Heart right ventricle (tissue), 16 donors: ENCODE data around the gene MPRIP. TPM values are rescaled to one million over a fixed set of nuclear protein-coding genes. Genes with fewer than 3 reads are reported as not detected.

Experiments
- ATAC-seq, 8 donors: fragments of 200-7000 bp; cut with Tn5 transposase; one replicate each; pipeline ENCODE4 v1.9.1; 2020; ENCODE audit warnings: mild to moderate bottlenecking in 8 of 8, moderate library complexity in 8 of 8, moderate number of reproducible peaks in 1 of 8
- DNase-seq, 2 donors: peaks; one replicate each; pipeline ENCODE4 v3.0.0-alpha.2; 2020
- H3K27ac ChIP-seq, 10 donors: fragments of 200-600 bp; sonication (generic) in 2 of 10; one replicate each; pipeline versions ENCODE4 v1.5.0 to v1.8.0; 2020 to 2022; ENCODE audit warnings: mild to moderate bottlenecking in 3 of 10
- H3K27me3 ChIP-seq, 7 donors: fragments of 200-600 bp; one replicate each; pipeline ENCODE4 v1.8.0; 2021 to 2022; ENCODE audit warnings: mild to moderate bottlenecking in 2 of 7
- H3K36me3 ChIP-seq, 9 donors: fragments of 200-600 bp; sonication (generic) in 1 of 9; one replicate each; pipeline versions ENCODE4 v1.5.0 to v1.8.0; 2020 to 2022; ENCODE audit warnings: mild to moderate bottlenecking in 2 of 9
- H3K4me1 ChIP-seq, 9 donors: fragments of 200-600 bp; sonication (generic) in 1 of 9; one replicate each; pipeline versions ENCODE4 v1.5.0 to v1.8.0; 2020 to 2022; ENCODE audit warnings: mild to moderate bottlenecking in 4 of 9
- H3K4me3 ChIP-seq, 10 donors: fragments of 200-600 bp; sonication (generic) in 2 of 10; one replicate each; pipeline versions ENCODE4 v1.5.0 to v1.8.0; 2020 to 2022; ENCODE audit warnings: mild to moderate bottlenecking in 7 of 10, moderate library complexity in 2 of 10
- H3K9me3 ChIP-seq, 11 donors: fragments of 200-600 bp in 10 of 11; sonication (generic) in 2 of 11; one replicate each; pipeline versions ENCODE4 v1.5.0 to v1.8.0; 2013 to 2022; ENCODE audit warnings: mild to moderate bottlenecking in 2 of 11, control low read depth in 1 of 11, moderate library complexity in 1 of 11
- WGBS, 2 donors: extraction: QIAGEN DNeasy Blood & Tissue Kit; methylation state at CpG; one replicate each; pipeline ENCODE4 v1.1.7; 2013; ENCODE audit warnings: inconsistent platforms in 1 of 2; 5-methylcytosine and 5-hydroxymethylcytosine counted together
- intact Hi-C, 10 donors: fragments of 100-400 bp; cut with DNase I; formaldehyde crosslinking; loops; one replicate each; pipeline versions ENCODE4 v1.11.1 to v1.14.2; 2022
- polyA plus RNA-seq, 2 donors: library from polyadenylated mRNA; stranded (reverse); fragments of 200-250 nt; gene quantifications; one replicate each; pipeline ENCODE4 v1.2.3, GENCODE V29; 2013
- total RNA-seq, 10 donors: library from RNA; stranded (reverse); fragmentation: NEBNext Ultra II Directional in 3 of 10; extraction: Animal tissue kit (Norgen Biotek cat#: 25700) in 3 of 10; gene quantifications; one replicate each; pipeline versions ENCODE4 v1.2.1 to v1.2.4, GENCODE V29; 2021 to 2023
- TF ChIP-seq, protein P1 (sequence below), 9 donors: fragments of 200-600 bp; sonication (generic) in 2 of 9; IDR thresholded peaks; one replicate each; pipeline versions ENCODE4 v1.5.0 to v1.8.0; 2021 to 2022; ENCODE audit warnings: antibody characterized with exemption in 9 of 9, mild to moderate bottlenecking in 5 of 9, moderate library complexity in 1 of 9
- donor health status: Arrhythmogenic right ventricular cardiomyopathy.
- donor health status: ischemic (EF 13 %, LVEDD 7.1; RV severe dilation, severe dysfunction).
- donor health status: healthy with polysubstance abuse.
- donor health status: DM: no; HTN: yes; CAD: no.
- donor health status: DM: no; HTN: no; CAD: no.
- donor health status: ischemic (EF 25% LVEDD 6.9; RV normal size, moderate dysfunction).
- donor health status: ischemic (EF 25% LVEDD 5.7; RV mildly dilated, moderate dysfunction).
- donor health status: healthy.
- donor health status: DM: yes; HTN: yes; CAD: no.
- donor health status: Ischemic cardiomyopathy.
- donor health status: ischemic (EF 35%, LVEDD 5.7; RV mildly dilated, moderate dysfunction).
- donor health status: nonischemic (EF 11% LVEDD 7.7; RV severe dilation, severe dysfunction).
- donor health status: DM: yes; HTN: yes; CAD: no.
- donor health status: PGD.
- donor health status: ischemic (EF 29% LVEDD 5.4; RV normal size, mild dysfunction).
- donor health status: nonischemic (EF 23%, LVEDD 6.1; RV moderate dilation, normal function).

Gene MPRIP
- total and polyA plus RNA-seq, 12 donors, result 225 to 409 (median 321) TPM

DNA sequence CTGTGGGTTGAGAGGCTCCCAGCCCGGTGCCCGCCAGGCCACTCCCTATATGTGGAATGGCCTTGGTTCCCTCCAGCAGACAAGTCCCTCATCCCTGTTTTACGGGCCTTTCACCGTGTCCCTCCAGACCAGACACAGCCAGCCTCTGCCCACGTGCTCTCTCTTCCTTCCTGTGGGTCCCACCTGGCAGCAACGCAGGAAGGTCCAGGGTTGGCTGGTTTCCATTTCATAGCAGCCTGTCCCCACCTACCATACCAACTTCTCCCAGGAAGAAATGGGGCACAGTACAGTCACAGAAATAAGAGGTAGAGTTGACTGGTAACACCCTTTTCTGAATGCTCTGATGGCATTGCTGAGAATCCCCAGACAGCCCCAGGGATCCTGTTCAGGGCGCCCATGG, 128.9 kb downstream of the MPRIP start:
- ATAC-seq (no peak), DNase-seq (no peak)
- Histone ChIP-seq H3K9me3 (no peaks in the 10 kb centered on the region), H3K36me3 (peaks cover 3 to 100% (median 59%) of the 10 kb centered on the region in 9 donors), H3K4me1 (peaks cover 4 to 43% (median 32%) of the 10 kb centered on the region in 9 donors), H3K27me3 (no peaks in the 10 kb centered on the region), H3K4me3 (no peak overlapping the region), H3K27ac (peak overlapping the region in 5 of 10 donors; percentile 28 to 81 (median 58))
- intact Hi-C loops, result no loop called here
- TF ChIP-seq, protein P1, sequence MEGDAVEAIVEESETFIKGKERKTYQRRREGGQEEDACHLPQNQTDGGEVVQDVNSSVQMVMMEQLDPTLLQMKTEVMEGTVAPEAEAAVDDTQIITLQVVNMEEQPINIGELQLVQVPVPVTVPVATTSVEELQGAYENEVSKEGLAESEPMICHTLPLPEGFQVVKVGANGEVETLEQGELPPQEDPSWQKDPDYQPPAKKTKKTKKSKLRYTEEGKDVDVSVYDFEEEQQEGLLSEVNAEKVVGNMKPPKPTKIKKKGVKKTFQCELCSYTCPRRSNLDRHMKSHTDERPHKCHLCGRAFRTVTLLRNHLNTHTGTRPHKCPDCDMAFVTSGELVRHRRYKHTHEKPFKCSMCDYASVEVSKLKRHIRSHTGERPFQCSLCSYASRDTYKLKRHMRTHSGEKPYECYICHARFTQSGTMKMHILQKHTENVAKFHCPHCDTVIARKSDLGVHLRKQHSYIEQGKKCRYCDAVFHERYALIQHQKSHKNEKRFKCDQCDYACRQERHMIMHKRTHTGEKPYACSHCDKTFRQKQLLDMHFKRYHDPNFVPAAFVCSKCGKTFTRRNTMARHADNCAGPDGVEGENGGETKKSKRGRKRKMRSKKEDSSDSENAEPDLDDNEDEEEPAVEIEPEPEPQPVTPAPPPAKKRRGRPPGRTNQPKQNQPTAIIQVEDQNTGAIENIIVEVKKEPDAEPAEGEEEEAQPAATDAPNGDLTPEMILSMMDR (IDR thresholded peaks at IDR 0.05), result no peak
- 73 to 79% methylated on average over 7 of the region's 7 CpGs for WGBS, 2 donors

DNA sequence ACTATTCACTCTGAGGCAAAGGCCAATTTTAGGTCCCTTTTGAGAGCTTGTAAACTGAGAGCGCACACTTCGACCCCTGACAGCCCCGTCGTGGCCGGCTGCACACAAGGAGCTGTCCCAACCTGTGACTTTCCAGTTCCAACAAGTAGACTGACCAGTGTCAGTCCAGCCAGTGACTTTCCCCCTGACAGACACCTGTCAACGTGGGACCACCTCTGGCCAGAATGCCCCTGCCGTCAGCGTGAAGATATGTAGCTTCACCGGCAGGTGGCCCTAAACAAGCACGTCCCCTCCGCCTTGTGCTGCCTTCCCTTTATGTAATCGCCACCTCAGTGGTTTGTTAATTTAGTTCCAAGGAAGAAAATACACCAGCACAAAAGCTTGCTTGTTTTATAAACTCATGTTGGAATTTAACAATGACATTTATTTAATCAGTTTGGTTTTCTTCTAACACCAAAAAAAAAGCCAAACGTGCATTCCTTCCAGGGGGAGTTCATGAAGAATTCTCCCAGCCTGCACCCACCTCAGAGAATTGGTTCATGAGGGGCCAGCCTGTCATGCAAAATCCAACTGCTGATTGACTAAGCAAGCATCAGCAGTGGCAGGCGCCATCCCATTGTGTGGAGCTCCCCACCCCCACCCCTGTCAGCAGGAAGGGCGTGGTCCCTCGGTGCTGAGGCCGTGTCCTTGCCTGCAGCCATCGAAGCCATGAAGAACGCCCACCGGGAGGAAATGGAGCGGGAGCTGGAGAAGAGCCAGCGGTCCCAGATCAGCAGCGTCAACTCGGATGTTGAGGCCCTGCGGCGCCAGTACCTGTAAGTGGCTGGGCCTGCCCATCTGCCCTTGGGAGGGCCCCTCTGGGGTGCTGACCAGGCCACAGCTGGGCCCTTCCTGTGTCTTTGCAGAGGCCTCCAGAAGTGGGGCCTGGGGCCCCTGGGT, 130.0 kb downstream of the MPRIP start:
- intact Hi-C loops, result no loop called here
- H3K36me3 ChIP-seq, result peaks cover 3 to 100% (median 58%) of the 10 kb centered on the region in 9 donors
- no peaks in the 10 kb centered on the region for H3K27me3 ChIP-seq
- TF ChIP-seq, protein P1 (IDR thresholded peaks at IDR 0.05), result peak in 2 of 9 donors; percentile 11 to 18
- peak; percentile 69 to 89 (median 86) for ATAC-seq
- peak overlapping the region in 8 of 10 donors; percentile 12 to 81 (median 58) for H3K27ac ChIP-seq
- peaks cover 4 to 43% (median 32%) of the 10 kb centered on the region in 9 donors for H3K4me1 ChIP-seq
- WGBS, 2 donors, result 63 to 64% methylated on average over 26 of the region's 26 CpGs
- DNase-seq, result peak; percentile 70 to 73
- no peaks in the 10 kb centered on the region for H3K9me3 ChIP-seq
- H3K4me3 ChIP-seq, result no peak overlapping the region

DNA sequence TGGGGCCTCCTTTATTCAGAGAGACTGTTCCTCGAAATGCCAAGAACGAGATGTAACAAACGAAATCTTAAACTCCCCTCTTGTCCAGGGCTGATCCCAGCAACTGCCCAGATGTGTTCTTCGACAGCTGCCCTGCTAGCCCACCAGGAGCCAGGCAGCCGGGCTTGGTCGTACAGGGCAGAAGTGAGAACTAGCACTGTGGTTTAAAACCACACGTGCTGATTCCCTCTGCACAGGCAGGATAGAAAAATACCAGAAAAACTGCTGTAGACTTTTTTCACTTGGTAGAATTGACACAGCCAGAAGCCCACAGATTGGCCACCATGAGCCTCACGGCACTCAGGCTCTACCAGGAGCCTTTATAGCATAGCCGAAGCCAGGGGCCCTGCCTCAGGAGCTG, 130.7 kb downstream of the MPRIP start:
- Histone ChIP-seq H3K9me3 (no peaks in the 10 kb centered on the region), H3K27ac (peak overlapping the region in 8 of 10 donors; percentile 12 to 81 (median 56)), H3K4me1 (peaks cover 4 to 43% (median 32%) of the 10 kb centered on the region in 9 donors), H3K4me3 (no peak overlapping the region), H3K27me3 (no peaks in the 10 kb centered on the region), H3K36me3 (peaks cover 3 to 100% (median 61%) of the 10 kb centered on the region in 9 donors)
- no peak for DNase-seq
- TF ChIP-seq, protein P1 (IDR thresholded peaks at IDR 0.05), result no peak
- ATAC-seq, result no peak
- intact Hi-C loops, result no loop called here
- WGBS, 2 donors, result 83 to 84% methylated on average over 9 of the region's 9 CpGs

DNA sequence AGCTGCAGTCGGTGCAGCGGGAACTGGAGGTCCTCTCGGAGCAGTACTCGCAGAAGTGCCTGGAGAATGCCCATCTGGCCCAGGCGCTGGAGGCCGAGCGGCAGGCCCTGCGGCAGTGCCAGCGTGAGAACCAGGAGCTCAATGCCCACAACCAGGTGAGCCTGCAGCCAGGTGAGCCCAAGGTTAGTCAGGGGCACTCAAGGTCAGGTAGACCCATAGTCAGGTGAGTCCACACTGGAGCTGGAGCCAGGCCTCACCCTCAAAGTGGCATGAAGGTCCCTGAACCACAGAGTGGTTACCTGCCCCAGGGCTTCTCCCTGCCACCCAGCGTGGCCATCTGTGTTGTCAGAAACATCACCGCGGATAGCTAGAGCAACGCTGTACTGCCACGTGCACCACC, 131.7 kb downstream of the MPRIP start:
- intact Hi-C loops, result no loop called here
- H3K4me3 ChIP-seq, result no peak overlapping the region
- peak overlapping the region in 2 of 10 donors; percentile 40 to 54 for H3K27ac ChIP-seq
- 95% methylated on average over 14 of the region's 14 CpGs for WGBS, 2 donors
- no peak for DNase-seq
- no peaks in the 10 kb centered on the region for H3K27me3 ChIP-seq
- H3K9me3 ChIP-seq, result no peaks in the 10 kb centered on the region
- TF ChIP-seq, protein P1 (IDR thresholded peaks at IDR 0.05), result no peak
- peaks cover 3 to 100% (median 68%) of the 10 kb centered on the region in 9 donors for H3K36me3 ChIP-seq
- no peak for ATAC-seq
- peaks cover 4 to 43% (median 32%) of the 10 kb centered on the region in 9 donors for H3K4me1 ChIP-seq
